ENCODE measurements around the gene ANKRD60. TPM values are rescaled to one million over a fixed set of nuclear protein-coding genes. Genes with fewer than 3 reads are reported as not detected.

Gene ANKRD60
- total and polyA plus RNA-seq, 8 donors = not detected

GRCh38 chr20:58264271-58264670 is 35.8 kb upstream of the ANKRD60 start:
- H3K9me3 ChIP-seq = no peaks in the 10 kb centered on the region
- intact Hi-C loops (cut with DNase I) = no loop called here
- no peaks in the 10 kb centered on the region for H3K4me1 ChIP-seq
- no peak overlapping the region for H3K27ac ChIP-seq
- FAIRE-seq (no peak), DNase-seq (no peak), ATAC-seq (no peak)
- peaks cover 0 to 9% (median 0%) of the 10 kb centered on the region in 3 donors for H3K36me3 ChIP-seq
- H3K4me3 ChIP-seq = no peak overlapping the region
- TF ChIP-seq, protein P1, sequence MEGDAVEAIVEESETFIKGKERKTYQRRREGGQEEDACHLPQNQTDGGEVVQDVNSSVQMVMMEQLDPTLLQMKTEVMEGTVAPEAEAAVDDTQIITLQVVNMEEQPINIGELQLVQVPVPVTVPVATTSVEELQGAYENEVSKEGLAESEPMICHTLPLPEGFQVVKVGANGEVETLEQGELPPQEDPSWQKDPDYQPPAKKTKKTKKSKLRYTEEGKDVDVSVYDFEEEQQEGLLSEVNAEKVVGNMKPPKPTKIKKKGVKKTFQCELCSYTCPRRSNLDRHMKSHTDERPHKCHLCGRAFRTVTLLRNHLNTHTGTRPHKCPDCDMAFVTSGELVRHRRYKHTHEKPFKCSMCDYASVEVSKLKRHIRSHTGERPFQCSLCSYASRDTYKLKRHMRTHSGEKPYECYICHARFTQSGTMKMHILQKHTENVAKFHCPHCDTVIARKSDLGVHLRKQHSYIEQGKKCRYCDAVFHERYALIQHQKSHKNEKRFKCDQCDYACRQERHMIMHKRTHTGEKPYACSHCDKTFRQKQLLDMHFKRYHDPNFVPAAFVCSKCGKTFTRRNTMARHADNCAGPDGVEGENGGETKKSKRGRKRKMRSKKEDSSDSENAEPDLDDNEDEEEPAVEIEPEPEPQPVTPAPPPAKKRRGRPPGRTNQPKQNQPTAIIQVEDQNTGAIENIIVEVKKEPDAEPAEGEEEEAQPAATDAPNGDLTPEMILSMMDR (IDR thresholded peaks at IDR 0.05) = no peak
- WGBS, 2 donors = 90 to 91% methylated on average over 6 of the region's 6 CpGs
- no peaks in the 10 kb centered on the region for H3K27me3 ChIP-seq

DNA sequence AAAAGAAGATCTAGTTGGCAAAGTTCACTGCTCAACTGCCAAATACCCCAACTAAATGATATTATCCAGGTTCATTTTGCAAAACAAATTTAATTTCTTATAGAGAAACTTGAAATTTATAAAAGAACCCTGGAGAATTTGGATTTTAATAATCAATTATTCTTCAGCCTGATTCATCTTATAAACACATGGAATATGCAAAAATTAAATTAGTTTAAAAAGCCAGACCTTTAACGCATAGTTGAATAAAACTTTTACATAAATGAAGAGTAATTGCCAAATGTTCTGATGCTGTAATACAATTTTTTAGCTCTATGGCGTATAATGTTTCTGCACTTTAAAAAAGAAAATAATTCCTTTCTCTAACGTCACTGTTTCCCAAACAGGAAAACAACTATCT is 33.2 kb upstream of the ANKRD60 start:
- no peak for ATAC-seq
- Histone ChIP-seq H3K36me3 (peaks cover 0 to 9% (median 0%) of the 10 kb centered on the region in 3 donors), H3K4me3 (no peak overlapping the region), H3K27ac (no peak overlapping the region), H3K9me3 (no peaks in the 10 kb centered on the region), H3K4me1 (no peaks in the 10 kb centered on the region), H3K27me3 (no peaks in the 10 kb centered on the region)
- no peak for FAIRE-seq
- no peak for DNase-seq
- TF ChIP-seq, protein P1 (IDR thresholded peaks at IDR 0.05) = no peak
- 82 to 87% methylated on average over 3 of the region's 3 CpGs for WGBS, 2 donors
- intact Hi-C loops (cut with DNase I) = no loop called here

GRCh38 chr20:58260006-58260405 is 31.6 kb upstream of the ANKRD60 start:
- 81 to 86% methylated on average over 5 of the region's 5 CpGs for WGBS, 2 donors
- DNase-seq = no peak
- intact Hi-C loops (cut with DNase I) = no loop called here

GRCh38 chr20:58256842-58257241 is 28.4 kb upstream of the ANKRD60 start:
- no peaks in the 10 kb centered on the region for H3K9me3 ChIP-seq
- H3K4me3 ChIP-seq = no peak overlapping the region
- TF ChIP-seq, protein P1 (IDR thresholded peaks at IDR 0.05) = no peak
- intact Hi-C loops (cut with DNase I) = no loop called here
- WGBS, 2 donors = 94 to 98% methylated on average over 4 of the region's 4 CpGs
- DNase-seq (no peak), ATAC-seq (no peak), FAIRE-seq (no peak)
- H3K4me1 ChIP-seq = no peaks in the 10 kb centered on the region
- H3K27ac ChIP-seq = no peak overlapping the region
- H3K36me3 ChIP-seq = no peaks in the 10 kb centered on the region
- H3K27me3 ChIP-seq = no peaks in the 10 kb centered on the region

More at GRCh38 chr20:58260006-58260405, 31.6 kb upstream of the ANKRD60 start:
- Histone ChIP-seq H3K36me3 (peaks cover 0 to 9% (median 0%) of the 10 kb centered on the region in 3 donors), H3K27ac (no peak overlapping the region), H3K9me3 (no peaks in the 10 kb centered on the region), H3K27me3 (no peaks in the 10 kb centered on the region), H3K4me3 (no peak overlapping the region), H3K4me1 (no peaks in the 10 kb centered on the region)
- no peak for FAIRE-seq
- no peak for ATAC-seq
- TF ChIP-seq, protein P1 (IDR thresholded peaks at IDR 0.05) = no peak

- H3K9me3 ChIP-seq = no peaks in the 10 kb centered on the region
- FAIRE-seq (no peak), ATAC-seq (no peak), DNase-seq (no peak)
- TF ChIP-seq, protein P1 (IDR thresholded peaks at IDR 0.05) = no peak
- H3K27me3 ChIP-seq = no peaks in the 10 kb centered on the region
- WGBS, 2 donors = 86 to 97% methylated on average over 2 of the region's 2 CpGs
- H3K4me1 ChIP-seq = no peaks in the 10 kb centered on the region
- no peak overlapping the region for H3K4me3 ChIP-seq
- intact Hi-C loops (cut with DNase I) = no loop called here
- H3K27ac ChIP-seq = no peak overlapping the region
- no peaks in the 10 kb centered on the region for H3K36me3 ChIP-seq
These were observed 27.9 kb upstream of the ANKRD60 start for GRCh38 chr20:58256307-58256706.
